Endothelial cell of umbilical vein (primary cell): ENCODE results near the gene CD46. TPM values are rescaled to one million over a fixed set of nuclear protein-coding genes. Genes with fewer than 3 reads are reported as not detected.

Source experiments
- BruUV-seq: library from RNA; stranded (reverse); fragments of 400-500 nt; replicated peaks from 2 replicates; lab custom pipeline; 2021; lab: Mats Ljungman, UMichigan
- CTCF ChIA-PET: fragments of 300-600, 350-600 bp; sonication (Branson Sonifier 250); formaldehyde crosslinking; loops from one replicate; lab custom pipeline; 2021; ENCODE audit warnings: antibody characterized with exemption, inconsistent platforms; lab: Charles Lee
- POLR2A ChIA-PET: fragments of 300-600, 350-600 bp; sonication (Branson Sonifier 250); formaldehyde crosslinking; loops from one replicate; lab custom pipeline; 2021; ENCODE audit warnings: antibody characterized with exemption, inconsistent platforms; lab: Charles Lee
- DNase-seq: peaks from one replicate; pipeline ENCODE4 v3.0.0-alpha.2; 2011; ENCODE audit warnings: low read depth, low spot score
- FAIRE-seq: peaks from 2 replicates; lab custom pipeline; 2011; peaks lifted over from hg19 to GRCh38; lab: Jason Lieb, UNC
- H2AFZ ChIP-seq: 2 replicates; pipeline ENCODE4 v1.6.0; 2012; ENCODE audit warnings: low read depth, low read length, control low read depth, inconsistent platforms
- H3K27ac ChIP-seq: 2 replicates; pipeline ENCODE4 v1.5.1; 2011; ENCODE audit warnings: low read depth, mild to moderate bottlenecking, control low read depth, low read length, moderate library complexity; ENCODE audit not compliant: insufficient read depth
- H3K27me3 ChIP-seq, 2 experiments: 2 replicates each; pipeline versions ENCODE4 v1.6.0 to v1.6.1; 2011; ENCODE audit warnings: low read length in 2 of 2, mixed read lengths in 1 of 2; ENCODE audit not compliant: control insufficient read depth in 2 of 2, insufficient read depth in 2 of 2
- H3K36me3 ChIP-seq, 2 experiments: 2 replicates in 1 of 2; 3 replicates in 1 of 2; pipeline ENCODE4 v1.5.1; 2011; ENCODE audit warnings: low read length in 2 of 2, mild to moderate bottlenecking in 1 of 2, moderate library complexity in 1 of 2; ENCODE audit not compliant: control insufficient read depth in 2 of 2, insufficient read depth in 2 of 2; ENCODE audit errors: extremely low read depth in 1 of 2
- H3K4me1 ChIP-seq: 3 replicates; pipeline ENCODE4 v1.5.1; 2011; ENCODE audit warnings: mild to moderate bottlenecking, low read length; ENCODE audit not compliant: control insufficient read depth, insufficient read depth; ENCODE audit errors: extremely low read depth
- H3K4me2 ChIP-seq: 2 replicates; pipeline ENCODE4 v1.6.1; 2011; ENCODE audit warnings: low read length, control low read depth, mixed read lengths; ENCODE audit not compliant: insufficient read depth
- H3K4me3 ChIP-seq, 3 experiments: fragments of 200-600 bp in 1 of 3; sonication (generic), shearing (Covaris generic) in 1 of 3; replicated peaks in 1 of 3; 2 replicates each; pipeline ENCODE4 v1.5.1; 2011 to 2016; ENCODE audit warnings: control low read depth in 3 of 3, low read length in 3 of 3, mild to moderate bottlenecking in 2 of 3, inconsistent platforms in 1 of 3, low read depth in 1 of 3, moderate library complexity in 1 of 3; ENCODE audit not compliant: insufficient read depth in 1 of 3
- H3K79me2 ChIP-seq: 2 replicates; pipeline ENCODE4 v1.6.0; 2012; ENCODE audit warnings: low read length, inconsistent platforms; ENCODE audit not compliant: control insufficient read depth, insufficient read depth
- H3K9ac ChIP-seq: replicated peaks from 2 replicates; pipeline ENCODE3; 2011; ENCODE audit warnings: low read length, control low read depth; ENCODE audit not compliant: insufficient read depth; ENCODE audit errors: extremely low read depth
- H3K9me1 ChIP-seq: replicated peaks from 3 replicates; pipeline ENCODE4 v1.6.0; 2011; ENCODE audit warnings: mild to moderate bottlenecking, low read length; ENCODE audit not compliant: control insufficient read depth, insufficient read depth; ENCODE audit errors: extremely low read depth
- H3K9me3 ChIP-seq: replicated peaks from 2 replicates; pipeline ENCODE4 v1.5.1; 2012; ENCODE audit warnings: low read length, inconsistent platforms; ENCODE audit not compliant: control insufficient read depth, insufficient read depth
- H4K20me1 ChIP-seq: replicated peaks from 2 replicates; pipeline ENCODE3; 2011; ENCODE audit warnings: mild to moderate bottlenecking, low read length; ENCODE audit not compliant: control insufficient read depth, insufficient read depth; ENCODE audit errors: extremely low read depth
- CTCF ChIP-seq, 2 donors: IDR thresholded peaks; 1 replicate in 1 of 2; 2 replicates in 1 of 2; pipeline ENCODE4 v1.5.1; 2011; ENCODE audit warnings: low read length in 2 of 2, mild to moderate bottlenecking in 2 of 2, moderate library complexity in 2 of 2, control low read depth in 1 of 2, inconsistent platforms in 1 of 2, low read depth in 1 of 2; ENCODE audit not compliant: insufficient read depth in 1 of 2; ENCODE audit errors: extremely low read depth in 1 of 2
- EZH2 ChIP-seq: IDR thresholded peaks from 2 replicates; pipeline ENCODE4 v1.6.1; 2012; ENCODE audit warnings: borderline replicate concordance, low read depth, mild to moderate bottlenecking, moderate library complexity, low read length, inconsistent platforms; ENCODE audit not compliant: severe bottlenecking
- FOS ChIP-seq: IDR thresholded peaks from 2 replicates; pipeline ENCODE4 v1.6.1; 2011; ENCODE audit warnings: mild to moderate bottlenecking, low read length, moderate library complexity, borderline replicate concordance; ENCODE audit not compliant: insufficient read depth
- GATA2 ChIP-seq: IDR thresholded peaks from 2 replicates; pipeline ENCODE4 v1.7.0; 2011; ENCODE audit warnings: low read depth, mild to moderate bottlenecking, moderate library complexity, mixed read lengths, low read length; ENCODE audit not compliant: insufficient read length, insufficient read depth
- JUN ChIP-seq: IDR thresholded peaks from 2 replicates; pipeline ENCODE4 v1.6.1; 2011; ENCODE audit warnings: borderline replicate concordance, low read depth; ENCODE audit not compliant: insufficient read length, insufficient read depth
- MAX ChIP-seq: IDR thresholded peaks from 2 replicates; pipeline ENCODE4 v1.6.1; 2011; ENCODE audit not compliant: insufficient read depth, insufficient read length
- MYC ChIP-seq: IDR thresholded peaks from one replicate; pipeline ENCODE4 v1.6.1; 2011; ENCODE audit warnings: mild to moderate bottlenecking, low read depth, low read length
- POLR2A ChIP-seq: IDR thresholded peaks from 2 replicates; pipeline ENCODE4 v1.6.1; 2012; ENCODE audit warnings: low read depth, mild to moderate bottlenecking, control low read depth, low read length
- POLR2AphosphoS5 ChIP-seq: IDR thresholded peaks from 2 replicates; pipeline ENCODE4 v1.6.1; 2012; ENCODE audit warnings: low read depth, mild to moderate bottlenecking, control low read depth, low read length, moderate library complexity; ENCODE audit not compliant: insufficient read depth
- dilution Hi-C: fragments of 300-500 bp; cut with MboI; formaldehyde crosslinking; loops from one replicate; pipeline ENCODE4 v1.15.0; 2019; ENCODE audit warnings: low sequenced_read_pairs; ENCODE audit not compliant: extremely low pct_ligation_motif_present
- intact Hi-C: fragments of 100-400 bp; cut with micrococcal nuclease; formaldehyde crosslinking; loops from one replicate; pipeline ENCODE4 v1.10.0; 2022
- polyA plus RNA-seq, 4 experiments: library from polyadenylated mRNA; depleted of rRNA in 3 of 4; stranded (reverse) in 3 of 4; unstranded in 1 of 4; fragments of >200 nt; gene quantifications; 2 replicates each; pipeline versions ENCODE4 v1.2.1 to v1.2.3, GENCODE V29; 2011 to 2012; ENCODE audit warnings: missing spikeins in 1 of 4
- total RNA-seq: library from RNA; stranded (reverse); gene quantifications from 2 replicates; pipeline ENCODE4 v1.2.3, GENCODE V29; 2021

Gene CD46
- total and polyA plus RNA-seq, 2 donors (not counting 3 experiments of a cell fraction or from before 2014, with no cell fraction given): 134 to 256 TPM

- no TSS peak for BruUV-seq
- Histone ChIP-seq H3K27ac (no peak overlapping the region), H3K79me2 (peaks cover 61% of the 10 kb centered on the region), H3K4me1 (no peaks in the 10 kb centered on the region), H3K9ac (no peak overlapping the region), H3K4me3 (no peak overlapping the region), H3K9me1 (no peaks in the 10 kb centered on the region), H4K20me1 (no peaks in the 10 kb centered on the region), H3K27me3 (no peaks in the 10 kb centered on the region), H3K36me3 (peaks cover 4 to 9% of the 10 kb centered on the region in 2 experiments), H3K4me2 (no peak overlapping the region), H3K9me3 (no peaks in the 10 kb centered on the region), H2AFZ (no peak overlapping the region)
- CTCF ChIA-PET: interaction anchor here (0.8 to 21.9 kb wide), 4 partner anchors 10 to 124 kb away, joined by 3 to 634 read pairs (median 6); no protein-coding TSS in a partner anchor
- intact Hi-C loops: no loop called here
- TF ChIP-seq FOS: no peak
- TF ChIP-seq POLR2AphosphoS5: no peak
- no peak for TF ChIP-seq EZH2
- no peak for TF ChIP-seq MAX
- no peak for TF ChIP-seq GATA2
- TF ChIP-seq JUN: no peak
- FAIRE-seq (no peak), DNase-seq (no peak)
- POLR2A ChIA-PET: no interaction called here
- dilution Hi-C loops: no loop called here
These were observed 87.2 kb downstream of the CD46 start for GRCh38 chr1:207839083-207839413.

DNA sequence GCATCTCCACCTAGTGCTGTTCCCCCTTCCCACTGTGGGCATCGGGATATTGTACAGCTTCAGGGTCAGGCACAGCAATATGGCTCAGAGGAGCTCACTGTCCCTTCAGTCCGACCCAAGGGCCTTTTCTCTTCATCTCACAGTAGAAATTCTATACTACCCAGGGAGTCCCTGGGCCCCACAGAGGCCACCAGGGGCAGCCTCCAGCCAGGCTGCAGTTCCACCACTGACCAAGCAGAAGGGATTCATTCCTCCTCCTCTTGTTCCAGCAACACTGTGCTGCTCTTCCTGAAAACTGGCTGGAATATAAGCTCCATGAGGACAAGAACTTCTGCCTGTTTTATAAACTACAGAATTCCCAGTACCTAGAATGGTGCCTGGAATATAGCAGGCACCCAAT, 88.5 kb downstream of the CD46 start:
- dilution Hi-C loops: no loop called here
- FAIRE-seq (no peak), DNase-seq (no peak)
- Histone ChIP-seq H2AFZ (no peak overlapping the region), H3K79me2 (peaks cover 71% of the 10 kb centered on the region), H3K9me1 (no peaks in the 10 kb centered on the region), H3K4me1 (no peaks in the 10 kb centered on the region), H3K36me3 (peaks cover 4 to 9% of the 10 kb centered on the region in 2 experiments), H4K20me1 (no peaks in the 10 kb centered on the region), H3K9me3 (no peaks in the 10 kb centered on the region), H3K4me2 (no peak overlapping the region), H3K4me3 (no peak overlapping the region), H3K27ac (no peak overlapping the region), H3K9ac (no peak overlapping the region), H3K27me3 (no peaks in the 10 kb centered on the region)
- CTCF ChIA-PET: interaction anchor here (0.7 to 21.9 kb wide), 4 partner anchors 11 to 123 kb away, joined by 3 to 634 read pairs (median 4); no protein-coding TSS in a partner anchor
- intact Hi-C loops: no loop called here
- TF ChIP-seq MYC (no peak), POLR2AphosphoS5 (no peak), CTCF (IDR thresholded peaks at IDR 0.05; ENCODE audit: extremely low read depth in 1 of 2, insufficient read depth in 1 of 2, low read depth in 1 of 2, low read length in 2 of 2) (no peak), GATA2 (no peak), EZH2 (no peak), POLR2A (no peak), FOS (no peak), MAX (no peak), JUN (no peak)
- POLR2A ChIA-PET: no interaction called here
- BruUV-seq: no TSS peak
